ENCODE measurements around the gene PDCD1LG2. TPM values are rescaled to one million over a fixed set of nuclear protein-coding genes. Genes with fewer than 3 reads are reported as not detected.

PDCD1LG2 gene
- total RNA-seq, 4 donors from 2014 or later: 3.4 to 8.8 (median 5.5) TPM

DNA sequence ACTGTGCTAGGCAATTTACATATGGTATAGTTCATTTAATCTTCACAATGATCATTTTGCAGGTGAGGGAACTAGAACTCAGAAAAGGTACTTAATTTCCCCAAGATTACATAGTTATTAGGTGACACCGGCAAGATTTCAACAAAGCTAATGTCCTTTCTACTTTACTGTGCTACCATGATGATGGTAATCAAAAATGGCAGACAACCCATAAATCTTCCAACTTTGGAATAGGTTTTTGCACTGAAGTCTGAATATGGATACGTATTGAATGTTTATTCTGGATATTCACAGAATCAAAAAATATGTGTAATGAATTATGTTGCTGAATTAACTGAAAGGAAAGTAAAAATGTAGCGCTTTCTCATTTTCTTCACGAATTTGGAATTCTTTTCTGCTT, 13.8 kb downstream of the PDCD1LG2 start:
- TF ChIP-seq, protein P1, sequence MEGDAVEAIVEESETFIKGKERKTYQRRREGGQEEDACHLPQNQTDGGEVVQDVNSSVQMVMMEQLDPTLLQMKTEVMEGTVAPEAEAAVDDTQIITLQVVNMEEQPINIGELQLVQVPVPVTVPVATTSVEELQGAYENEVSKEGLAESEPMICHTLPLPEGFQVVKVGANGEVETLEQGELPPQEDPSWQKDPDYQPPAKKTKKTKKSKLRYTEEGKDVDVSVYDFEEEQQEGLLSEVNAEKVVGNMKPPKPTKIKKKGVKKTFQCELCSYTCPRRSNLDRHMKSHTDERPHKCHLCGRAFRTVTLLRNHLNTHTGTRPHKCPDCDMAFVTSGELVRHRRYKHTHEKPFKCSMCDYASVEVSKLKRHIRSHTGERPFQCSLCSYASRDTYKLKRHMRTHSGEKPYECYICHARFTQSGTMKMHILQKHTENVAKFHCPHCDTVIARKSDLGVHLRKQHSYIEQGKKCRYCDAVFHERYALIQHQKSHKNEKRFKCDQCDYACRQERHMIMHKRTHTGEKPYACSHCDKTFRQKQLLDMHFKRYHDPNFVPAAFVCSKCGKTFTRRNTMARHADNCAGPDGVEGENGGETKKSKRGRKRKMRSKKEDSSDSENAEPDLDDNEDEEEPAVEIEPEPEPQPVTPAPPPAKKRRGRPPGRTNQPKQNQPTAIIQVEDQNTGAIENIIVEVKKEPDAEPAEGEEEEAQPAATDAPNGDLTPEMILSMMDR (IDR thresholded peaks at IDR 0.05; ENCODE audit: low read depth): no peak

DNA sequence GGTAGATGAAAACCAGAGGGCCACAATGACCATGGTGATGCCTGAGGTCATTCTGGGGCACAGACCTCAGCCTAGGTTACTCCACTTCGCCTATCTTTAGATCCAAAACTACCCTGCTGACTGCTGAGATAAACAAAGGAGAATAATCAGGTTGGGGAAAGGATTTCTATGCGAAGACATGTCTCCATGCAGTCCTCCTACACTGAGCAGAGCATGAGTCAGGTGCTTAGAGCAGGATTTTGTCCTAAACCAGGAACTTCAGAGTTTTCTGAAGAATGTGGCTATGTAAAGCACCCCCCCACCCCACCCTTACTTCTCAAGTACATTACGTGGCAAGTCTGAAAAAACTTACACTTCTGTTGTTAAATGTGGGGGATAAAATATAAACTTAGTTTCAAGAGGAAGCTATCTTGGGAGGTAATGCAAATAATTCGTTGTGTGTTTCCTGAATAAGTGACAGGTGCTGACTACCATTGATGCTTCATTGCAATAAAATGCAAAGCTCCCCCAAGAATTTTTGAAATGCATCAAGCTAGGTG, 19.4 kb downstream of the PDCD1LG2 start:
- TF ChIP-seq, protein P1 (IDR thresholded peaks at IDR 0.05; ENCODE audit: low read depth): no peak

DNA sequence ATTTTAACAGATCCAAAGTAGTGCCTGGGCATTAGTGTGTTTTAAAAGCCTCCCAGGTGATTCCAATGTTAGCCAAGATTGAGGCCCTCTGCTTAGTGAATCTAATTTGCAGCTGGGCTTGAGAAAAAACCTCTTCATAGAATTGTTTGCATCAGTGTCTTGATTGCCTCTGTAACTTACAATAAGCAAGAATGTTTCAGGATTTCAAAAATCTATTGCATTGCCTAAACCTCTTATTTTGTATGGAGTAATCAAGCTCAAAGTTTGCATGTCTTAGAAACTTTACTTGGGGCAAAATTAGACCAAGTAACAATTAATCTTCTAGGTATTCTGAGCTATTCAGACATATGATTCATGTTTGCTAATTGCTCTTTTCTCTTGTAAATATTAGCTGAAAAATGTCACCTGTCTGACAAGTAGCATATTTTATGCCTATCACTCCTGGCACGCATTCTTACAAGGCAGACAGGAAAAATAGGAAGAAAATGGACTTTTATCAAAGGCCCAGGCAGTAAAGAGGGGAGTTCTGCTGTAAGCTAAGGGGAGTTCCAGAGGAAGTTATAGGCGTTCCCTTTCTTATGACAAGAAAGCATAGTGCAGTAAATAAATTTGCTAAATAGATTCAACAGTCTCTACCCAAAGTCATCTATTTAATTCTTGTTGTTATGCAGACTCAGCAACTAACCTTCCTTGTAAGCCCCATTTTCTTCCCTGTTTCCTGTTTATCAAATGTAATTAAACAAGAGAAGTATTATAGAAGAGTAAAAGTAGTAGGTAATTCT, 21.0 kb downstream of the PDCD1LG2 start:
- TF ChIP-seq, protein P1 (IDR thresholded peaks at IDR 0.05; ENCODE audit: low read depth): no peak

DNA sequence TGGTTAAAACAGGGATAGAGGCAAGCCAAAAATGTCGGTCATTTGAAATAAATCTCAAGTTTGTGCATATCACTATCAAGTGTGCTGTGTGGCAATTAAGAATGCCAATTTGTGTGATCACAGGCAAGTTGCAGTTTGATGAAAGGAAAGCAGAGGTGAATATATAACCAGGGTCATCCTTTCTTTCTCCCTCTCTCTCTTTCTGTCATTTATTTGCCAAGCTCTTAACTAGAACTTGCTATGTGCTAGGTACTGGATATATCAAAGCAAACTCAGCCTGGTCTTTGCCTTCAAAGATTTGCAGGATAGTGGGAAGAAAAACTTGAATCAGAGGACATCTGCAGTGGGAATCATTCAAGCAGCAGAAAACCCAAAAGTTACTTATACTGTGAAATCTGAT, 22.0 kb downstream of the PDCD1LG2 start:
- TF ChIP-seq, protein P1 (IDR thresholded peaks at IDR 0.05; ENCODE audit: low read depth): no peak

DNA sequence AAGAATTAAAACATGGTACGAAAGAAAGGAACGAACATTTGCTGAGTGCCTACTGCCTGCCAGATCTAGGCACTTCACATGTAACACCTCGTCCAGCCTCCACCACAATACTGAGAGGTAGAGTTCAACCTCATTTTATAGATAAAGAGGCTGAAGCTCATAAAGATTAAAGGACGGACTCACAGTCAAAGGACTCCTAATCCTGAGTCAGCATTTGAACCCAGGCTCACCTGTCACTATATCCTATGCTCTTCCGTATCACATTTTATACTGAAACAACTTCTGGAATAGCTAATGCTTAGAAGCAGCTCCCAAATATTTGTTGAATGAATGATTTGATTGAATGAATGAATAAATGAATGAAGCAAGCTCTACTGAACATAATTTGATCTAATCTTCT, 22.5 kb downstream of the PDCD1LG2 start:
- TF ChIP-seq, protein P1 (IDR thresholded peaks at IDR 0.05; ENCODE audit: low read depth): no peak

DNA sequence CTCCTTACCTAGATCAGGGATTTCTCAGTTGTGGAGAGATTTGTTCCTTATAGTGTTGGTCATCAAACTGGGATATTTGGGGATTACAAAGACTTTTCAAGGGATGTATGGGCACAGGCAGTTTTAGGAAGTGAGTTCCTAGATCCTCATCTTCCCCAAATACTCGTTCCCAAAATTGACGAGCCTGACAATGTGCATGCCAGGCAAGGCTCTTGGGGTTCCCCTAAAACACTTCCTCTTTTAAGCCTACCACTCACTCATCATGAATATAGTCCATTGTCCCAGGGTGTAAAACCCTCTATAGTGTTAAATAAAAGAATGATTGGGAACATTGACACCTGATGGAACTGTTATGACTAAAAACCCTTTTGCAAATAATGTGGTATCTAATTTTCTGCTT, 26.4 kb downstream of the PDCD1LG2 start:
- TF ChIP-seq, protein P1 (IDR thresholded peaks at IDR 0.05; ENCODE audit: low read depth): no peak

DNA sequence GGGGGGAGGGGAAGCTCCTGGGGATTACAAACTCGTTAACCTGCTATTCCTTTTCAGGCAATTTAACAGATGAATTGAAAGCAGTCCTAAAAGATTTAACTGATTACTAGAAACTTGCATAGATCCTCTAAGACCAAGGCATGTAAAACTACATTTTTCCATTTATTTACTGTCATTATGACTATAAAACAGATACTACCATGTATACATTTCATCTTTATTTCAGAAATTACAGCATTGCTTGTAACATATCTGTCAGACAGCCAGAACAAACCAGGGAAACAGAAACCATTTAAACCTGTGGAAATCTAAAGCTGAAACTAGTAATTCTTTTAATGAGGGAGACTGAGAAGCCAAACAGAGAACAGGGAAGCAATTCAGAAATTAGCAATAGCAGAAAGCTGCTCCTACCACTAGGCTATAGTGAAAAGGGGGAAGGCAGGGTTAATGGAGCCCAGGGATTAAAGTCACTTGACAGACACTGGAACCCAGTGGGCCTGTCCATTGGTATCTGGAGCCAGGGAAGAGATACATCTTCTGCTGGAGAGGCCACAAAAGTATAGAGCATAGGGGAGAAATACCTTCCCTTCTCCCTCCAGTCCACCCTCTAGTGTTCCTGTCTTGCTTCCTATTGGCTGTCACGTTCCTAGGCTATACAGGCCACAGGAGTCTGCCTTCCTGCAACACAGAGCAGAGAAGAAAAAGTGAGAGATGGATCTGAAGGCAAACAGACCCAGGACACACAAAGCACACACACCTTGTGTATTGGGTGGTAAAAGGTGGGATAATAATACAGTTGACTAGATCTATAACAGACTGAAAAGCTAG, 33.8 kb downstream of the PDCD1LG2 start:
- TF ChIP-seq, protein P1 (IDR thresholded peaks at IDR 0.05; ENCODE audit: low read depth): no peak
